HCT116 (cell line): Measurements from ENCODE around the gene NT5DC3. TPM values are rescaled to one million over a fixed set of nuclear protein-coding genes. Genes with fewer than 3 reads are reported as not detected.
"Not testable (repeated sequence)": the region's sequence is repeated elsewhere in the genome, so short reads cannot be mapped to it uniquely, and the experiment has no call there.

Experiments used
- ATAC-seq: fragments of 200-7000 bp; cut with Tn5 transposase; 2 replicates; pipeline ENCODE4 v1.9.1; 2020; ENCODE audit warnings: mild to moderate bottlenecking, moderate library complexity
- BruUV-seq: library from RNA; stranded (reverse); fragments of 400-500 nt; replicated peaks from 2 replicates; lab custom pipeline; 2021; lab: Mats Ljungman, UMichigan
- CTCF ChIA-PET: fragments of 300-600 bp; sonication (Branson Sonifier 250); formaldehyde crosslinking; loops from one replicate; lab custom pipeline; 2021; ENCODE audit warnings: antibody characterized with exemption; lab: Charles Lee
- POLR2A ChIA-PET: fragments of 300-600, 350-600 bp; sonication (Branson Sonifier 250); formaldehyde crosslinking; loops from one replicate; lab custom pipeline; 2021; ENCODE audit warnings: antibody characterized with exemption; lab: Charles Lee
- RAD21 ChIA-PET, 2 experiments: fragments of 300-600 bp; sonication (Branson Sonifier 250); formaldehyde crosslinking; loops; one replicate each; lab custom pipeline; 2023; ENCODE audit warnings: low total read pairs in 2 of 2; ENCODE audit not compliant: uncharacterized antibody in 2 of 2, unreplicated experiment in 2 of 2, low non-redundant PET in 1 of 2; lab: Charles Lee
- DNase-seq: peaks from one replicate; pipeline ENCODE4 v3.0.0-alpha.2; 2010; ENCODE audit warnings: low read depth, low spot score
- H2AFZ ChIP-seq: fragments of 200-600 bp; shearing (Covaris generic), sonication (generic); 2 replicates; pipeline ENCODE4 v1.6.1; 2017; ENCODE audit warnings: low read depth, mixed run types, mixed read lengths, antibody characterized with exemption, low read length; ENCODE audit not compliant: poor library complexity, severe bottlenecking
- H3K27ac ChIP-seq: 2 replicates; pipeline ENCODE4 v1.5.1; 2012; ENCODE audit warnings: low read depth, low read length
- H3K27me3 ChIP-seq: fragments of 200-600 bp; sonication (generic); 2 replicates; pipeline ENCODE4 v1.6.1; 2016; ENCODE audit warnings: mixed run types, low read length, mixed read lengths; ENCODE audit not compliant: insufficient read depth
- H3K36me3 ChIP-seq, 2 experiments: fragments of 200-500 bp in 1 of 2; fragments of 200-600 bp in 1 of 2; sonication (Bioruptor generic) in 1 of 2; sonication (generic) in 1 of 2; 2 replicates each; pipeline versions ENCODE4 v1.5.1 to v1.6.1; 2014 to 2016; ENCODE audit warnings: low read length in 2 of 2, inconsistent platforms in 1 of 2, mixed read lengths in 1 of 2, mixed run types in 1 of 2; ENCODE audit not compliant: insufficient read depth in 2 of 2, control insufficient read depth in 1 of 2
- H3K4me1 ChIP-seq, 2 experiments: fragments of 200-600 bp in 1 of 2; sonication (generic) in 1 of 2; 2 replicates each; pipeline versions ENCODE4 v1.5.1 to v1.6.1; 2012 to 2017; ENCODE audit warnings: low read length in 2 of 2, inconsistent platforms in 1 of 2, mild to moderate bottlenecking in 1 of 2, mixed read lengths in 1 of 2, mixed run types in 1 of 2, moderate library complexity in 1 of 2; ENCODE audit not compliant: insufficient read depth in 2 of 2, control insufficient read depth in 1 of 2
- H3K4me2 ChIP-seq: fragments of 200-600 bp; sonication (generic); 2 replicates; pipeline ENCODE4 v1.6.1; 2017; ENCODE audit warnings: mixed run types, low read length, mixed read lengths
- H3K4me3 ChIP-seq, 2 experiments: fragments of 200-600 bp in 1 of 2; sonication (generic) in 1 of 2; replicated peaks in 1 of 2; 2 replicates each; pipeline ENCODE4 v1.5.1; 2011 to 2016; ENCODE audit warnings: low read length in 2 of 2, control low read depth in 1 of 2, low read depth in 1 of 2, mild to moderate bottlenecking in 1 of 2, mixed read lengths in 1 of 2, mixed run types in 1 of 2
- H3K79me2 ChIP-seq: fragments of 200-600 bp; sonication (generic); 2 replicates; pipeline ENCODE4 v1.6.1; 2017; ENCODE audit warnings: mild to moderate bottlenecking, mixed run types, low read length, moderate library complexity, mixed read lengths; ENCODE audit not compliant: insufficient read depth
- H3K9ac ChIP-seq: fragments of 200-600 bp; sonication (generic); 2 replicates; pipeline ENCODE4 v1.6.1; 2016; ENCODE audit warnings: low read length, mixed read lengths
- H3K9me2 ChIP-seq: fragments of 200-600 bp; sonication (generic), shearing (Covaris generic); 2 replicates; pipeline ENCODE4 v1.6.1; 2017; ENCODE audit warnings: mixed run types, mild to moderate bottlenecking, moderate library complexity; ENCODE audit not compliant: insufficient read depth
- H3K9me3 ChIP-seq, 2 experiments: fragments of 200-500 bp in 1 of 2; fragments of 200-600 bp in 1 of 2; sonication (Bioruptor generic) in 1 of 2; sonication (generic) in 1 of 2; 2 replicates each; pipeline ENCODE4 v1.6.1; 2014 to 2017; ENCODE audit warnings: low read length in 2 of 2, mixed read lengths in 2 of 2, inconsistent platforms in 1 of 2, low read depth in 1 of 2, mild to moderate bottlenecking in 1 of 2, mixed run types in 1 of 2, moderate library complexity in 1 of 2; ENCODE audit not compliant: control insufficient read depth in 1 of 2, insufficient read depth in 1 of 2
- H4K20me1 ChIP-seq: fragments of 200-600 bp; sonication (generic), shearing (Covaris generic); 2 replicates; pipeline ENCODE4 v1.6.1; 2017; ENCODE audit warnings: mixed run types, mild to moderate bottlenecking, moderate library complexity; ENCODE audit not compliant: insufficient read depth
- CTCF ChIP-seq, 3 experiments: fragments of 200-600 bp in 1 of 3; sonication (generic) in 1 of 3; IDR thresholded peaks in 2 of 3; conservative IDR thresholded peaks in 1 of 3; 2 replicates each; pipeline ENCODE4 v1.5.1; 2012 to 2017; ENCODE audit warnings: low read depth in 2 of 3, low read length in 2 of 3, antibody characterized with exemption in 1 of 3, borderline replicate concordance in 1 of 3, control low read depth in 1 of 3, mild to moderate bottlenecking in 1 of 3, mixed read lengths in 1 of 3, mixed run types in 1 of 3, moderate library complexity in 1 of 3; ENCODE audit not compliant: insufficient read depth in 1 of 3
- EZH2 ChIP-seq: fragments of 200-600 bp; sonication (generic); IDR thresholded peaks from 2 replicates; pipeline ENCODE4 v1.6.1; 2017; ENCODE audit warnings: antibody characterized with exemption, mixed run types
- EZH2phosphoT487 ChIP-seq: fragments of 200-600 bp; IDR thresholded peaks from 2 replicates; pipeline ENCODE4 v1.6.1; 2018; ENCODE audit warnings: antibody characterized with exemption, borderline replicate concordance
- FOSL1 ChIP-seq: IDR thresholded peaks from 2 replicates; pipeline ENCODE4 v1.6.1; 2012; ENCODE audit warnings: low read depth
- JUND ChIP-seq: IDR thresholded peaks from 2 replicates; pipeline ENCODE4 v1.6.1; 2012
- SIN3A ChIP-seq: IDR thresholded peaks from 2 replicates; pipeline ENCODE4 v1.6.1; 2012; ENCODE audit warnings: low read depth
- SP1 ChIP-seq: IDR thresholded peaks from 2 replicates; pipeline ENCODE4 v1.6.1; 2012; ENCODE audit warnings: low read depth
- SRF ChIP-seq: IDR thresholded peaks from 2 replicates; pipeline ENCODE4 v1.6.1; 2012; ENCODE audit warnings: low read depth
- ZFX ChIP-seq: fragments of 450-650 bp; IDR thresholded peaks from 2 replicates; pipeline ENCODE4 v1.6.1; 2017
- intact Hi-C: fragments of 100-400 bp; cut with micrococcal nuclease; formaldehyde crosslinking; loops from 2 replicates; pipeline ENCODE4 v1.10.0; 2022
- total RNA-seq: library from RNA; stranded (reverse); gene quantifications from one replicate; pipeline ENCODE4 v1.2.1, GENCODE V29; 2021; ENCODE audit not compliant: unreplicated experiment
- TF ChIP-seq, protein P1 (sequence below): IDR thresholded peaks from 2 replicates; pipeline ENCODE4 v1.6.1; 2011; ENCODE audit warnings: mild to moderate bottlenecking, low read length, moderate library complexity; ENCODE audit not compliant: insufficient replicate concordance; ENCODE audit errors: extremely low read depth

The NT5DC3 gene
- total RNA-seq, 1 experiment from 2014 or later = 18.7 TPM

DNA sequence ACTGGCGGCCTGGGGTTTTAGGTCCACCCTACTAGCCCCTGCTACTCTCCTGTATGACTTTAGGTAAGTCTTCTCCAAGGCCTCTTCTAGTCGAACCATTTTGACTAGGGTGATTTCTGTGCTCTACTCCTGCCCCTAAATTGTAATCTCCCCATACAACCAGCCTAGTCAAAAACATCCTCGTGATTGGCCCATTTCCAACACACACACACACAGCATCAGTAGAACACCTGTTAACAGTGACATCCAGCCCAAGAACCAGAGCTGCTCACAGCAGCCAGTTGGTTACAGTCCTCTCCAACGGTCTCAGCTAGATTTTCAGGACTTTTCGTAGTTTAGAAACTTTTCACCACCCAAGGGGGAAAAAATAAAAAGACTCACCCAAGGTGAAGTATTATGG is 30.9 kb downstream of the NT5DC3 start:
- H3K4me2 ChIP-seq = no peak overlapping the region
- H3K36me3 ChIP-seq = peaks cover 0 to 8% of the 10 kb centered on the region in 2 experiments; a peak in 2 of 4 replicates
- peaks cover 31 to 33% of the 10 kb centered on the region in 2 experiments for H3K4me1 ChIP-seq
- intact Hi-C loops = no loop called here
- CTCF ChIA-PET = no interaction called here
- RAD21 ChIA-PET = no interaction called here
- H3K27ac ChIP-seq = no peak overlapping the region
- no peaks in the 10 kb centered on the region for H3K9me3 ChIP-seq
- ATAC-seq (no peak), DNase-seq (no peak)
- H3K27me3 ChIP-seq = no peaks in the 10 kb centered on the region
- H4K20me1 ChIP-seq = peaks cover 3% of the 10 kb centered on the region; the same call in 1 of the 2 replicates
- no TSS peak for BruUV-seq
- H3K79me2 ChIP-seq = peaks cover 10% of the 10 kb centered on the region
- no peaks in the 10 kb centered on the region for H3K9me2 ChIP-seq
- no peak overlapping the region for H2AFZ ChIP-seq
- no peak overlapping the region for H3K9ac ChIP-seq
- no peak for TF ChIP-seq SP1
- H3K4me3 ChIP-seq = no peak overlapping the region
- POLR2A ChIA-PET = no interaction called here

- peaks cover 29 to 37% of the 10 kb centered on the region in 2 experiments for H3K4me1 ChIP-seq
- H3K27me3 ChIP-seq, H3K79me2 ChIP-seq, H3K4me3 ChIP-seq, POLR2A ChIA-PET, intact Hi-C loops, BruUV-seq, CTCF ChIA-PET, DNase-seq, RAD21 ChIA-PET, H3K27ac ChIP-seq, H2AFZ ChIP-seq, H3K9ac ChIP-seq, H3K4me2 ChIP-seq, H3K36me3 ChIP-seq, H3K9me3 ChIP-seq, H3K9me2 ChIP-seq, H4K20me1 ChIP-seq, ATAC-seq: not testable (repeated sequence)
Observed at GRCh38 chr12:103809639-103810038, 31.4 kb downstream of the NT5DC3 start.

DNA sequence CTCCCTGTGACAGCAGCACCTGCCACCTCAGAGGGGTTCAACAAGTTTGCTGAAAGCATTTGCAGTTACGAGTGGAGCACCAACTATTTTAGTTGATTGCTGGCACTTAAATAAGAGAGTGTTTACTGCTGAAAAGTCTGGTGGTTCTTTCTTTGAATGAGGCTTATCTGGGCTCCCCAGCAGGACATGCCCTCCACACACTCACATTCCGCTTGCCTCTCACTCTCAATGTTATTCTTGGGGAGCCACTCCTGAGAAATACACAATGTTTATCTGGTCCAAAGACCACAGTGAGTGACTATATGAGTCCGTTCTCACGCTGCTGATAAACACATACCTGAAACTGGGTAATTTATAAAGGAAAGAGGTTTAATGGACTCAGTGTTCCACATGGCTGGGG is 31.9 kb downstream of the NT5DC3 start:
- Histone ChIP-seq H3K9me3 (no peaks in the 10 kb centered on the region), H3K27ac (no peak overlapping the region), H3K4me1 (peaks cover 32 to 42% of the 10 kb centered on the region in 2 experiments), H4K20me1 (peaks cover 3% of the 10 kb centered on the region; the same call in 1 of the 2 replicates), H3K9ac (no peak overlapping the region), H3K9me2 (no peaks in the 10 kb centered on the region), H3K27me3 (no peaks in the 10 kb centered on the region), H3K36me3 (peaks cover 0 to 8% of the 10 kb centered on the region in 2 experiments; a peak in 2 of 4 replicates), H2AFZ (no peak overlapping the region), H3K4me3 (no peak overlapping the region), H3K4me2 (no peak overlapping the region), H3K79me2 (peaks cover 10% of the 10 kb centered on the region; the same call in 1 of the 2 replicates)
- CTCF ChIA-PET = no interaction called here
- TF ChIP-seq JUND (no peak), SRF (no peak), EZH2phosphoT487 (no peak), FOSL1 (no peak), ZFX (no peak), CTCF (IDR thresholded peaks at IDR 0.05 in 2 of 3, conservative IDR thresholded peaks at IDR 0.05 in 1 of 3; ENCODE audit: borderline replicate concordance in 1 of 3, insufficient read depth in 1 of 3, low read depth in 2 of 3, low read length in 2 of 3) (no peak), SIN3A (no peak), SP1 (no peak), EZH2 (no peak)
- TF ChIP-seq, protein P1, sequence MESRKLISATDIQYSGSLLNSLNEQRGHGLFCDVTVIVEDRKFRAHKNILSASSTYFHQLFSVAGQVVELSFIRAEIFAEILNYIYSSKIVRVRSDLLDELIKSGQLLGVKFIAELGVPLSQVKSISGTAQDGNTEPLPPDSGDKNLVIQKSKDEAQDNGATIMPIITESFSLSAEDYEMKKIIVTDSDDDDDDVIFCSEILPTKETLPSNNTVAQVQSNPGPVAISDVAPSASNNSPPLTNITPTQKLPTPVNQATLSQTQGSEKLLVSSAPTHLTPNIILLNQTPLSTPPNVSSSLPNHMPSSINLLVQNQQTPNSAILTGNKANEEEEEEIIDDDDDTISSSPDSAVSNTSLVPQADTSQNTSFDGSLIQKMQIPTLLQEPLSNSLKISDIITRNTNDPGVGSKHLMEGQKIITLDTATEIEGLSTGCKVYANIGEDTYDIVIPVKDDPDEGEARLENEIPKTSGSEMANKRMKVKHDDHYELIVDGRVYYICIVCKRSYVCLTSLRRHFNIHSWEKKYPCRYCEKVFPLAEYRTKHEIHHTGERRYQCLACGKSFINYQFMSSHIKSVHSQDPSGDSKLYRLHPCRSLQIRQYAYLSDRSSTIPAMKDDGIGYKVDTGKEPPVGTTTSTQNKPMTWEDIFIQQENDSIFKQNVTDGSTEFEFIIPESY = no peak
- POLR2A ChIA-PET = no interaction called here
- ATAC-seq (no peak), DNase-seq (no peak)
- BruUV-seq = no TSS peak
- RAD21 ChIA-PET = no interaction called here
- intact Hi-C loops = no loop called here
